HG02763 (cell line): ENCODE measurements around the gene SLITRK4.

ENCODE experiments used
- ATAC-seq: cut with Tn5 transposase; IDR thresholded peaks from one replicate; pipeline ENCODE4 v1.9.1; 2021; ENCODE audit warnings: mild to moderate bottlenecking, moderate library complexity; ENCODE audit not compliant: unreplicated experiment

SLITRK4 gene

DNA sequence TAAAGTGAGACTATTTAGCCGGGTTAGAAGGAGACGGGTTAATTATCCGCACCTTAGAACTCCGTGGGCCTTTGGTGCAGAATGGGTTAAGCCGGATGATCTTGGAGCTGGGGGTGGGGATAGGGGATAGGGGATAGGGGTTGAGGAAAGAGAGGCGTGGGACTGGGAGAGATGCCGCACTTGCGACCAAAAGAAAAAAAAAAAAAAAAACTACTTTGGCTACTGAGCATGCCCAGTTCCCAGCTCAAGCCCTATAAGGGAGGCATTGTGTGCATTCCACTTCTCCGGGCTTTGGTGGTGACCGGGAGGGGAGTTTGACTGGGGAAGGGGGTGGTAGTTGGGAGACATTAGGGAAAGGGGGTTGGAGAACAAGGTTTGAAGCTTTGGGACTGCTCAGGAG, at the start of gene SLITRK4:
TSS of gene SLITRK4 (minus strand) at position 187 of the 400 bp plus-strand sequence. CDS start 4,993 bp downstream, outside the sequence.
- ATAC-seq, result no peak

- ATAC-seq, result no peak
Measured at GRCh38 chrX:143683486-143683885, 47.6 kb upstream of the SLITRK4 start.

DNA sequence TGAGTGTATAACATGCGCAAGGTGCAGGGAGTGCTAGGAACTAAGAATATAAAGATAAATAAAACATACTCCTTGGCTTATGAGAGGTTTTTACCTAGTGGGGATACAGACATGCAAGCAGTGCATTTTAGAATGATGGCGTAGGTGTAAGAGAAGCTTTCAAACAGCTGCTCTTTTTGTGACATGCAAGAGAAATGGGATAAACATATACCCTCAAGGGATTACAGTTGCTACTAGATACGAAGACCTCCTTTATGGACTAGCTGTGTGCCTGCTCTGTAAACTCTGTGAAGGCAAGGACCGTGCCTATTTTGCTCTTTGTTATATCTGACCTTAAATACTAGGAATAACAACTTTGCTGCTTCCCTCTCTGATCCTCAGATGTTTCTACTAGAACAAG, 39.0 kb upstream of the SLITRK4 start:
- no peak for ATAC-seq

- ATAC-seq, result no peak
Measured at GRCh38 chrX:143669395-143669794, 33.5 kb upstream of the SLITRK4 start.

GRCh38 chrX:143664302-143664701, 28.4 kb upstream of the SLITRK4 start:
- no peak for ATAC-seq

DNA sequence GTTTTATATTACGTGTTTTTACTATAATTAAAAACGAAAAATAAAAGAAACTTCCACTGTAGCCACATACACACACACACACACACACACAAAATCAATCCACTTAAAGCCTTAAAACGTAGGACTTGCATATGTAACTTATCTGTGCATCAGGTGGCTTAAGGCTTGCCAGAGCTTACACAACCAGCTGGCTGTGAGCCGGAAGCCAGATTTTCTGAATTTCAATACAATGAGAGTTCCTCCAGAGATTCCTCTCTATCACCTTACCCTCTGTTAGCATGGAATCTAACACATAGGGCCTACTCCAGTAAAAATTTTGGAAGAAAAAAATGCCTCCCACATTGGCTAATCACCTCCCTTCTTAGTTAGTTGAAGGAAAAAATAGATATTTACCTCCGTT, 27.9 kb upstream of the SLITRK4 start:
- ATAC-seq, result no peak

- ATAC-seq, result no peak
Measured at GRCh38 chrX:143661286-143661685, 25.4 kb upstream of the SLITRK4 start.

DNA sequence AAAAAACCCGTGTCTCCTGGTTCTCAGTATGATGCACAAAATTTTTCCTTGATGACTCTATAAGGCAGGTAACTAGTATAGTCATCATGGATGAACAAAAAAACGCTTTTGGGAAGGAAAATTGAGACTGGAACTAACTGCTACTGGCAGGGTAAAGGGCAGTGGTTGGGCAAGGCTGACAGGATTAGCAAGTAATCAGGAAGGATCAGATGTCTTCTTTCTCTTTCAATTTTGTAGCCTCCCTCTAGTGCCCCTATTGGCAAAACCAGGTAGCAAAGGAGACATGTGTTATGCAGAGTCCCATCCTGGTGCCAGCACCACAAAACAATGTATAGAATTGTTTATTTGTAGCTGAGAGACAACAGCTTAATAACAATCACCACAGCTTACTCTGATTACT, 12.8 kb upstream of the SLITRK4 start:
- ATAC-seq, result peak; percentile 84

- no peak for ATAC-seq
Measured at GRCh38 chrX:143642426-143642825, 6.5 kb upstream of the SLITRK4 start.

DNA sequence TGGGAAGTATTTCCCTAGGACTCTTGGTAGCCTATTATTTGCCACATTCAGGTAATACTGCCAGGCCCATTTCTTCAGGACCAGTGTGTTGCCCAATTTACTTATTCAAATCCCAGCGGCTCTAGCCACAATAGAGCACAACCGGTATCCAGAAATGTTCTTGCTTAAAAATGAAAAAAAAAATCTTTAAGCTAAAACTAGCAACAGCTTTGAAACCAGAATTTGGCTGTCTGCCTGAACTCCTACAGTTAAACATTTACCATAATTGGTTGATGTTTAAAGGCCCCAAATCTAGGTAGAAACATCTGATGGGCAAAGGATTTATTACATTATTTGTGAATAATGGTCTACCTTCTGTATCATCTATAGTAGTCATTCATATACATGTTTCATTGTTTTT, 930 bp upstream of the SLITRK4 start:
- no peak for ATAC-seq

GRCh38 chrX:143634663-143635455, 1.0 kb downstream of the SLITRK4 start:
- ATAC-seq, result no peak

DNA sequence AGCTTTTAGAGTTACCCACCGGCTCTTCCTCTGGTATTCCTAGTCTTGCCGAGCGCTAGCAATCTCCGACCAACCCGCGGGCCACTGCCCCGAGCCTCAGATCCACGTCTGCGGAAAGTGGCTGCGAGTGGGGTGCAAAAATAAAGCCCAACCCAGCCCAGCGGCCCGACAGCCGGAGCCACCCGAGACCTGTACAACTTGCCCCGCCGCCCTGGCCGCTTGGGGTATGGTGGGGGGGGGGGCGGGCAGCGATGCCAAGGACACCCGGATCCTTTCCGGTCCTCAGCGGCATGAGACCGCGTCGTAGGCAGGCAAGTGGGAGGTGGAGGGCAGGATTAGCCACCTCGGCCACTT, 1.6 kb downstream of the SLITRK4 start:
- no peak for ATAC-seq

DNA sequence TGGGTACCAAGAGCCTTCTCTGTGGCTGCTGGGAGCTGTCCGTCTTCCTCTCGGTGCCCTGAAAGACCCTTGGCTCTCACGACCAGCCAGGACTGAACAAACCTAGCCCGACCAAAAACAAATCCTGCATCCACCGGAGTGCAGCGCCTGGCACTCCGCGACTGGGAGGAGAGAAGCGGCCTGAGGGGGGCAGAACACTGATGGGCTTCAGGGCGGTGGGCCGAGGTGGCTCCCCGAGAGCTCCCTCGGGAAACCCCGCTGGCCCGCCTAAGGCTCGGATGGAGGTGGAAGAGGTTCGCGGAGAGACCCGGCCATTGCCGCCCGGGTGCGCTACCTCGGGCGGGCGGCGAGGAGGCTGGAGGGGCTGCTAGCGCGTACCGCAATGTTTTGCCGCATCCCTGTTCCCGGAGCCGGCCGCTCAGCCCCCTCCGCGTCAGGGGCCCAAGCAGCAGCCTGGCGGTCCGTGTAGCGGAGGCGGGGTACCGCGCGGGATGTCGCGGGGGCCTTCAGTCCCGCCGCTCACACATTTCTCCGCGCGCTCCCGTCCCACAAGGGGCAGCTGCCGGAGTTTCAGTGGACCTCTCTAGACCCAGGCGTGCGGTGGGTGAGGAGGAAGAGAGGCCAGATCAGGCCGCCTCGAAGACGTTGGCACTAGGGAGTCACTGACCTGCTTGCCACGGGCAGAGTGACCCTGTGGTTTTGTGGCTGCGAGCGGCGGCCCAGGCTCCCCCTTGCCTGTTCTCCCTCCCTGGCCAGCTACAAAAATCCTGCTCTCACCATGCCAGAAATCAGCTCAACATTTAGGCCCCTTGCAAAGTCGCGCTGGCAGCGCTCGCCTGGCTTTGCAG, 2.2 kb downstream of the SLITRK4 start:
- no peak for ATAC-seq

GRCh38 chrX:143632625-143633410, 3.1 kb downstream of the SLITRK4 start:
- no peak for ATAC-seq

DNA sequence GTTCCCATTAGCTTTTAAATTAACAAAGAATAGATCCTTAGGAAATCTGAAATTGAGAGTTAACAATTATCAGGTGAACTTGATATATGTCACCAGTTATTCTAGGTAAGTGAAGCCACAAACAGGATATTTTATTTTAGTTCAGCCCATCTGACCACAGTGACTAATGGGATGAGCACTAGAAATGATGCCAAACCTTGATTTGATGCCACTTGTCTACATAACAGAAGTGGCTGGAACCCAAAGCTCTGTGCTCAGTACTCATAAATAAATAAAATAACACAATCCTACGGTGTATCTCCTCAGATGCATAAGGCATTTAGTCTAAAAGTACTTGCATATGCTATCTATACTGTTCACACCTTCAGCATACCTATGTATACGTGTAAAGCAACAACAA, 12.2 kb downstream of the SLITRK4 start:
- ATAC-seq, result no peak

DNA sequence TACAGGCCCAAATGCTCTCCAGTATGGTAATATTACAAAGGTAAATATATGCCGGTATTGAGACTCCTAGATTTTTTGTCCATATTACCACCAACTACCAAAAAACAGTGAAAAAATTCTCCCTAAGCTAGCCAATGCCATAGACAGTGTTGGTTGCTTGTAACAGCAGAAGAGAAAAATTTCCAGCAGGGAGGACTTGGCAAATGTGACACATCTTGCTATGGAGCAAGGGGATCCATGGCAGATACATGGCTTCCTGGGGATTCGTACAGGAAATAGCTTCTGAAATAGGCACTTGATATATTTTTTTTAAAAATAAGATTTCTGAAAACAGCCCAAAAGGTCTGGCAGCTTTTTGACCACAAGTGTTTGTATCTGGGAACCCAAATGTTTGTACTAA, 14.6 kb downstream of the SLITRK4 start:
- ATAC-seq, result no peak

- ATAC-seq, result no peak
Measured at GRCh38 chrX:143615851-143616250, 20.1 kb downstream of the SLITRK4 start.

- ATAC-seq, result no peak
Measured at GRCh38 chrX:143601809-143602208, 34.1 kb downstream of the SLITRK4 start.

- no peak for ATAC-seq
Measured at GRCh38 chrX:143581240-143581639, 54.7 kb downstream of the SLITRK4 start.

- no peak for ATAC-seq
Measured at GRCh38 chrX:143580266-143580665, 55.6 kb downstream of the SLITRK4 start.
